ENCODE measurements around the gene OR2M4.
"Not testable (repeated sequence)": the region's sequence is repeated elsewhere in the genome, so short reads cannot be mapped to it uniquely, and the experiment has no call there.

Gene OR2M4, protein sequence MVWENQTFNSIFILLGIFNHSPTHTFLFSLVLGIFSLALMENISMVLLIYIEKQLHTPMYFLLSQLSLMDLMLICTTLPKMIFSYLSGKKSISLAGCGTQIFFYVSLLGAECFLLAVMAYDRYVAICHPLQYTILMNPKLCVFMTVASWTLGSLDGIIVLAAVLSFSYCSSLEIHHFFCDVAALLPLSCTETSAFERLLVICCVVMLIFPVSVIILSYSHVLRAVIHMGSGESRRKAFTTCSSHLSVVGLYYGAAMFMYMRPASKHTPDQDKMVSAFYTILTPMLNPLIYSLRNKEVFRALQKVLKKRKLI

GRCh38 chr1:248231117-248231516, at the start of gene OR2M4:
Gene OR2M4, plus strand, starts transcription at chr1:248231417. Its CDS starts 7,512 bp downstream, at chr1:248238929.
- DNase-seq (ENCODE audit: low spot score): no peak

- no peak for DNase-seq (ENCODE audit: low spot score)
Measured at GRCh38 chr1:248183996-248184395, 47.2 kb upstream of the OR2M4 start.

- no peak for DNase-seq (ENCODE audit: low spot score)
Measured at GRCh38 chr1:248187363-248187762, 43.9 kb upstream of the OR2M4 start.

GRCh38 chr1:248189026-248189425, 42.2 kb upstream of the OR2M4 start:
- DNase-seq (ENCODE audit: low spot score): no peak

DNA sequence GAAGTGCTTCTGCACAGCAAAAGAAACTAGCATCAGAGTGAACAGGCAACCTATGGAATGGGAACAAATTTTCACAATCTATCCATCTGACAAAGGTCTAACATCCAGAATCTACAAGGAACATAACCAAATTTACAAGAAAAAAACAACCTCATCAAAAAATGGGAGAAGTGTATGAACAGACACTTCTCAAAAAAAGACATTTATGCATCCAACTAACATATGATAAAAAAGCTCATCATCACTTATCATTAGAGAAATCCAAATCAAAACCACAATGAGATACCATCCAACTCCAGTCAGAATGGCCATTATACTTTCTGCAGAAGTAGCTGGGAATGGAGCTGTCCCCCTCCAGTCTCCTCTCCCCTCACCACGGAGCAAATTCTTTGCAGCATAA, 37.1 kb upstream of the OR2M4 start:
- DNase-seq (ENCODE audit: low spot score): no peak

DNA sequence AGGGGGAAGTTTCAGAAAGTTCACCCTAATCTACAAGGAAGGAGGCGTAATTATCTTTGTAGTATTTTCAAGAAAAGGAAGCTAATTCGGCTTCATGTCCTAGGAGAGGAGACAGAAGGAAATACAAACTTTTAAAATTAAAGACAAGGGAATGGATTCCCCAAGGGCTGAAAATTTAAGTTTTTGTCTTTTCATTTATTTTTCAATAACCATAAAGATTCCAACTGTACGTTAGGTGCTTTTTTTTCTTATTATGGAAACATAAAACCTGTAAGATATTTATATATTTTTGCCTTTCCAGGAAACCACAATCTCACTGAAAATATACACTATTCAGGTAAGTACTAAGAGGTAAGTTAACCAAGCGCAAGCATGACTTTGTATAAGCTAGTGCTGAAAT, 34.3 kb upstream of the OR2M4 start, which contains the start of gene OR2M3:
Gene OR2M3 (plus strand): TSS at position 301 of the 400 bp plus-strand sequence. CDS start 5,803 bp downstream, outside the sequence.
- no peak for DNase-seq (ENCODE audit: low spot score)

DNA sequence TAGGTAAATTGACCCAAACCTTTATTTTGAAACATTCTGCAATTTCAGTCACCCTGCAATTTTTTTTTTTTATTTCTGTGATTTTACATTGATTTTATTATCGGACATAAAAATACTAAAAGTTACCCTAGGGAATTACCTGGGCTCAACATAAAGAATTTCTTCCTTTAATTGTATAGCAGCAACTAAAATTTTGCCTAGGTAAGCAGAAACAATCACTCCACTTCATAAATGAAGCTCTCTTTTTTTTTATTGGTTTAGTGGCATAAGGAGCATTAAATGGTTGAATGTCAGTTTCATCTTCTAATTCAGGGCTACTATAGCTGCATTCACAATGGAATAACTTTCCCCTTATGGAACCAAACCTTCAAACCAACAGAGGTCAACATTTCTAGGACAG, 15.3 kb upstream of the OR2M4 start:
- no peak for DNase-seq (ENCODE audit: low spot score)

- DNase-seq (ENCODE audit: low spot score): no peak
Measured at GRCh38 chr1:248225537-248225936, 5.7 kb upstream of the OR2M4 start.

GRCh38 chr1:248229360-248229908, 1.8 kb upstream of the OR2M4 start:
- no peak for DNase-seq (ENCODE audit: low spot score)

GRCh38 chr1:248239478-248239877, 8.3 kb downstream of the OR2M4 start:
- no peak for DNase-seq (ENCODE audit: low spot score)

DNA sequence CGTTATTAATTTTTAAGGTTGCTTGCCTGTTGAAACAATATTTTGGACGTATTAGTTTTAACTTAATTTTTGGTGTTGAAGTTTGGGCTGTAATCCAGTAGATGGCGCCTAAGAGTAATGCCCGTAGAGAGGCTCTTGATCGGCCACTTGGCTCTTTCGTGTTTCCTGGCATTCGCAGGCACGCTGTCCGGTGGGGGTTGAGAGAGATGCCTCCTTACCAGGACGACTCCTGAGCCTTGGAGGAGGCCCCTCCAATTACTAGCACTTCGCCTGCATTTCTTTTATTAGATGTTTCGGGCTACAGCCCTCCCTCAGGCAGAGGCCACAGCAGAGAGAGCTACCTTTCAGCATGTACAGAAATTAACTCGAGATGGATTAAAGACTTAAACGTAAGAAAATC, 12.0 kb downstream of the OR2M4 start:
- DNase-seq (ENCODE audit: low spot score): peak; percentile 28

DNA sequence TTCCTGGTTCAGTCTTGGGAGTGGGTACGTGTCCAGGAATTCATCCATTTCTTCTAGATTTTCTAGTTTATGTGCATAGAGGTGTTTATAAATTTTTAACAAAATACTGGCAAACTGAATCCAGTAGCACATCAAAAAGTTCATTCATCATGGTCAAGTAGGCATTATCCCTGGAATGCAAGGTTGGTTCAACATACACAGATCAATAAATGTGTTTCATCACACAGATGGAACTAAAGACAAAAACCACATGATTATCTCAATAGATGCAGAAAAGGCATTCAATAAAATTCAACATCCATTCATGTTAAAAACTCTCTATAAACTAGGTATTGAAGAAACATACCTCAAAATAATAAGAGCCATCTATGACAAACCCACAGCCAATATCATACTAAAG, 28.1 kb downstream of the OR2M4 start:
- not testable (repeated sequence) for DNase-seq (ENCODE audit: low spot score)

DNA sequence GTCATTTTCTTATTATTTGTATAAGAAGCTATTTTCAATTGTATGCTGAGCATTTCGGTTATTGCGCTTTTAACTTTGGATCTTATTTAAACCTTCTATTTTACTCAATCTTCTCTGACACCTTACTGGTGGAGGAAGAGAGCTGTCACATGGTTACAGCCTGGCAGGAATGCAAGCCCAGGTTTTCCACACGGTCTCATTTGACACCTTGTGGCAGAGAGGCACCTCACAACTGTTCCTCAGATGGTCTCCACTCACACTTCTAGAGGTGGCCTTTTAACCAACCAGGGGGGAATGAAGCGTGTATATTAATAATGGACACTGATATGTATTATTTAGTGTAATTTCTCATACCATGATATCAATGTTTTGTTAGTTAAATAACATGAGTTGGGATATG, 37.0 kb downstream of the OR2M4 start:
- no peak for DNase-seq (ENCODE audit: low spot score)

- not testable (repeated sequence) for DNase-seq (ENCODE audit: low spot score)
Measured at GRCh38 chr1:248273225-248273624, 42.0 kb downstream of the OR2M4 start.

GRCh38 chr1:248277876-248278275, 46.7 kb downstream of the OR2M4 start, which contains the start of gene OR2T33:
Gene OR2T33, minus strand, starts transcription at chr1:248277976. Its CDS starts 4,162 bp downstream, at chr1:248273814.
- DNase-seq (ENCODE audit: low spot score): no peak

GRCh38 chr1:248288391-248288790, 57.2 kb downstream of the OR2M4 start:
- DNase-seq (ENCODE audit: low spot score): no peak
